GM12878 (cell line): ENCODE measurements around the gene ZFR. TPM values are rescaled to one million over a fixed set of nuclear protein-coding genes. Genes with fewer than 3 reads are reported as not detected.
A peak's percentile ranks its signal among the peaks of the same experiment; 100 is the strongest.

ENCODE experiments used
- DPF2 ChIP-seq: fragments of 450-650 bp; IDR thresholded peaks from 2 replicates; pipeline ENCODE4 v1.6.1; 2017; ENCODE audit warnings: mild to moderate bottlenecking
- E4F1 ChIP-seq: fragments of 450-650 bp; IDR thresholded peaks from 2 replicates; pipeline ENCODE4 v1.6.1; 2018; ENCODE audit warnings: borderline replicate concordance, mild to moderate bottlenecking; ENCODE audit not compliant: partially characterized antibody
- JUND ChIP-seq: IDR thresholded peaks from 2 replicates; pipeline ENCODE4 v1.6.1; 2012; ENCODE audit warnings: low read depth, mild to moderate bottlenecking, low read length, improper control_type of control experiment, moderate library complexity
- MEF2A ChIP-seq: IDR thresholded peaks from 2 replicates; pipeline ENCODE4 v1.6.1; 2011; ENCODE audit warnings: low read depth, mild to moderate bottlenecking, low read length, moderate library complexity; ENCODE audit not compliant: insufficient read depth
- NKRF ChIP-seq: fragments of 450-650 bp; conservative IDR thresholded peaks from 2 replicates; pipeline ENCODE4 v1.6.1; 2017; ENCODE audit warnings: mild to moderate bottlenecking, moderate library complexity
- NRF1 ChIP-seq: conservative IDR thresholded peaks from 2 replicates; pipeline ENCODE4 v1.6.1; 2011; ENCODE audit warnings: mild to moderate bottlenecking, low read depth, low read length, improper control_type of control experiment
- SUPT20H ChIP-seq: IDR thresholded peaks from 2 replicates; pipeline ENCODE4 v1.6.1; 2011; ENCODE audit warnings: low read depth, mild to moderate bottlenecking, low read length, moderate library complexity, borderline replicate concordance; ENCODE audit not compliant: control insufficient read depth
- ZNF592 ChIP-seq: fragments of 450-650 bp; IDR thresholded peaks from 2 replicates; pipeline ENCODE4 v1.6.1; 2017; ENCODE audit warnings: mild to moderate bottlenecking, moderate library complexity
- microRNA counts: library from miRNA; unstranded; fragments of <30 nt; microRNA quantifications from one replicate; lab custom pipeline; 2016
- microRNA-seq: library from miRNA; unstranded; fragments of <30 nt; microRNA quantifications from one replicate; pipeline ENCODE4, GENCODE V29; 2018
- polyA plus RNA-seq, 11 experiments: library from polyadenylated mRNA; depleted of rRNA in 4 of 11; unstranded in 6 of 11; stranded (reverse) in 5 of 11; fragments of >200 nt; fragmentation: Nextera tagmentation in 4 of 11; fragmentation: Illumina TruSeq in 1 of 11; extraction: Ambion mirVana in 4 of 11; extraction: Trizol in 1 of 11; gene quantifications; 1 replicate in 1 of 11; 2 replicates in 10 of 11; pipeline versions ENCODE4 v1.2.1 to v1.2.3, GENCODE V29; 2011 to 2016; ENCODE audit warnings: inconsistent platforms in 2 of 11, missing spikeins in 2 of 11, low read depth in 1 of 11
- small RNA-seq: library from RNA; depleted of rRNA; stranded (forward); fragments of <200 nt; gene quantifications from one replicate; pipeline ENCODE3, GENCODE V24; 2014
- total RNA-seq, 4 experiments: library from RNA; depleted of rRNA in 3 of 4; stranded (reverse); fragments of >200 nt in 3 of 4; fragmentation: Illumina TruSeq in 1 of 4; extraction: Trizol in 1 of 4; gene quantifications; 2 replicates each; pipeline versions ENCODE4 v1.2.1 to v1.2.3, GENCODE V29; 2013 to 2021

ZFR gene
- total and polyA plus RNA-seq, 10 of the 15 experiments (the other 5 are each of a cell fraction or from before 2014, with no cell fraction given): 33.7 to 90.6 (median 72.9) TPM

- TF ChIP-seq DPF2 (no peak), JUND (no peak), SUPT20H (no peak), NKRF (no peak), MEF2A (no peak), E4F1 (no peak), ZNF592 (no peak), NRF1 (no peak)
- TF ChIP-seq, all 136 proteins: peak for 0
Observed at GRCh38 chr5:32304622-32305021, 139.9 kb downstream of the ZFR start (continued).

MicroRNAs encoded within 50 kb of the gene (microRNA counts, 767-probe panel; counts per million panel counts)
- microRNA hsa-miR-579 (lab: Ali Mortazavi, UCI): 2,987 counts per million, percentile 88 among the panel's probes with 10 or more counts

Small RNAs within 50 kb of the gene (microRNA-seq; reads per million reads assigned to microRNA genes)
- gene MIR579: 14.9 reads per million, percentile 50 among the genes with 10 or more reads in this experiment

Small RNAs within 50 kb of the gene (small RNA-seq; reads per million reads assigned to genes)
- gene MIR579 (1.8 reads per million, percentile 57 among the genes with 10 or more reads in this experiment), gene RNU6-378P (not detected)

Other genes with a start within 250 kb of the ZFR start
- 17.1 and 19.3 TPM in 2 replicates for gene MTMR12, start 131.8 kb downstream of the ZFR start, total RNA-seq (2014; rRNA removed)
- 15.4 and 16.2 TPM in 2 replicates for gene MTMR12, start 131.8 kb downstream of the ZFR start, total RNA-seq (2014; rRNA removed; fragmentation: Illumina TruSeq; extraction: Trizol)
- gene MTMR12, start 131.8 kb downstream of the ZFR start, total RNA-seq (2021): 21.7 and 25.7 TPM in 2 replicates
- gene MTMR12, start 131.8 kb downstream of the ZFR start, polyA plus RNA-seq (2011; rRNA removed): 22.9 and 24.7 TPM in 2 replicates
- 22.4 and 22.6 TPM in 2 replicates for gene MTMR12, start 131.8 kb downstream of the ZFR start, polyA plus RNA-seq (2014; fragmentation: Illumina TruSeq; extraction: Trizol)
- 1 to 10 TPM; 5.0 to 8.1 TPM for gene MTMR12, start 131.8 kb downstream of the ZFR start, polyA plus RNA-seq (2014; fragmentation: Nextera tagmentation; extraction: Ambion mirVana)
- gene MTMR12, start 131.8 kb downstream of the ZFR start, polyA plus RNA-seq (2014; rRNA removed): 16.0 and 16.5 TPM in 2 replicates
- 10 to 100 TPM; 10.8 to 12.7 TPM for gene MTMR12, start 131.8 kb downstream of the ZFR start, polyA plus RNA-seq (2016; fragmentation: Nextera tagmentation; extraction: Ambion mirVana)
- 468 and 620 TPM in 2 replicates for gene SUB1, start 140.8 kb upstream of the ZFR start, total RNA-seq (2014; rRNA removed)
- gene SUB1, start 140.8 kb upstream of the ZFR start, total RNA-seq (2014; rRNA removed; fragmentation: Illumina TruSeq; extraction: Trizol): 1,079 and 1,213 TPM in 2 replicates
- gene SUB1, start 140.8 kb upstream of the ZFR start, total RNA-seq (2021): 790 and 824 TPM in 2 replicates
- gene SUB1, start 140.8 kb upstream of the ZFR start, polyA plus RNA-seq (2011; rRNA removed): 1,077 and 2,276 TPM in 2 replicates
- gene SUB1, start 140.8 kb upstream of the ZFR start, polyA plus RNA-seq (2014; fragmentation: Illumina TruSeq; extraction: Trizol): 871 and 973 TPM in 2 replicates
- 1,000 to 10,000 TPM; 1,885 to 2,316 TPM for gene SUB1, start 140.8 kb upstream of the ZFR start, polyA plus RNA-seq (2014; fragmentation: Nextera tagmentation; extraction: Ambion mirVana)
- gene SUB1, start 140.8 kb upstream of the ZFR start, polyA plus RNA-seq (2014; rRNA removed): 789 and 1,035 TPM in 2 replicates
- gene SUB1, start 140.8 kb upstream of the ZFR start, polyA plus RNA-seq (2016; fragmentation: Nextera tagmentation; extraction: Ambion mirVana): 1,000 to 10,000 TPM; 2,588 to 2,785 TPM